Chondrocyte (in vitro differentiated cells): ENCODE measurements around the gene THRB. TPM values are rescaled to one million over a fixed set of nuclear protein-coding genes. Genes with fewer than 3 reads are reported as not detected.

Experiments
- DNase-seq: peaks from one replicate; pipeline ENCODE4 v3.0.0; 2021; ENCODE audit warnings: mixed read lengths, low spot score
- H3K27ac Mint-ChIP-seq: one replicate; pipeline ENCODE4 v1.8.0; 2021; ENCODE audit warnings: mild to moderate bottlenecking, moderate library complexity, mixed read lengths; ENCODE audit not compliant: unreplicated experiment
- H3K27me3 Mint-ChIP-seq: 2 replicates; pipeline ENCODE4 v1.8.0; 2021; ENCODE audit warnings: low read depth, mixed read lengths
- H3K36me3 Mint-ChIP-seq: 2 replicates; pipeline ENCODE4 v1.8.0; 2021; ENCODE audit warnings: low read depth, mixed read lengths
- H3K4me1 Mint-ChIP-seq: 2 replicates; pipeline ENCODE4 v1.8.0; 2021; ENCODE audit warnings: low read depth, mild to moderate bottlenecking, mixed read lengths
- H3K4me3 Mint-ChIP-seq: one replicate; pipeline ENCODE4 v1.8.0; 2021; ENCODE audit warnings: mild to moderate bottlenecking, moderate library complexity, mixed read lengths; ENCODE audit not compliant: unreplicated experiment
- H3K9me3 Mint-ChIP-seq: 2 replicates; pipeline ENCODE4 v1.8.0; 2021; ENCODE audit warnings: low read depth, mixed read lengths
- CTCF ChIP-seq: fragments of 200-600 bp; sonication (generic); IDR thresholded peaks from 2 replicates; pipeline ENCODE4 v1.5.0; 2021; ENCODE audit warnings: antibody characterized with exemption, mild to moderate bottlenecking, moderate library complexity
- total RNA-seq: library from RNA; stranded (reverse); gene quantifications from 3 replicates; pipeline ENCODE4 v1.2.1, GENCODE V29; 2021

The THRB gene
- total RNA-seq, 1 donor from 2014 or later = 3.8 TPM

- no peak for DNase-seq
- no peak for TF ChIP-seq CTCF
- Mint-ChIP-seq H3K4me1 (peaks cover 5% of the 10 kb centered on the region), H3K36me3 (no peaks in the 10 kb centered on the region), H3K27me3 (no peaks in the 10 kb centered on the region), H3K9me3 (no peaks in the 10 kb centered on the region), H3K27ac (no peak overlapping the region), H3K4me3 (no peak overlapping the region)
Measured at GRCh38 chr3:24481193-24481592, 13.5 kb downstream of the THRB start.

GRCh38 chr3:24480497-24480896 lies 14.2 kb downstream of the THRB start:
- no peak for TF ChIP-seq CTCF

GRCh38 chr3:24479816-24480215 lies 14.8 kb downstream of the THRB start:
- Mint-ChIP-seq H3K4me1 (peaks cover 10% of the 10 kb centered on the region), H3K27me3 (no peaks in the 10 kb centered on the region), H3K4me3 (no peak overlapping the region), H3K27ac (no peak overlapping the region), H3K9me3 (no peaks in the 10 kb centered on the region), H3K36me3 (no peaks in the 10 kb centered on the region)
- DNase-seq = no peak
- no peak for TF ChIP-seq CTCF

More at GRCh38 chr3:24480497-24480896, 14.2 kb downstream of the THRB start:
- H3K27ac Mint-ChIP-seq = no peak overlapping the region
- no peak overlapping the region for H3K4me3 Mint-ChIP-seq
- no peaks in the 10 kb centered on the region for H3K36me3 Mint-ChIP-seq
- DNase-seq = no peak
- peaks cover 10% of the 10 kb centered on the region for H3K4me1 Mint-ChIP-seq
- H3K9me3 Mint-ChIP-seq = no peaks in the 10 kb centered on the region
- H3K27me3 Mint-ChIP-seq = no peaks in the 10 kb centered on the region

- Mint-ChIP-seq H3K36me3 (no peaks in the 10 kb centered on the region), H3K4me1 (peaks cover 10% of the 10 kb centered on the region), H3K4me3 (no peak overlapping the region), H3K27me3 (no peaks in the 10 kb centered on the region), H3K9me3 (peaks cover 3% of the 10 kb centered on the region), H3K27ac (no peak overlapping the region)
- TF ChIP-seq CTCF = no peak
- DNase-seq = no peak
Measured at GRCh38 chr3:24476871-24477656, 17.6 kb downstream of the THRB start.

GRCh38 chr3:24475925-24476324 lies 18.7 kb downstream of the THRB start:
- no peak overlapping the region for H3K27ac Mint-ChIP-seq
- DNase-seq = no peak
- TF ChIP-seq CTCF = no peak
- peaks cover 3% of the 10 kb centered on the region for H3K9me3 Mint-ChIP-seq
- H3K27me3 Mint-ChIP-seq = no peaks in the 10 kb centered on the region
- H3K36me3 Mint-ChIP-seq = no peaks in the 10 kb centered on the region
- H3K4me1 Mint-ChIP-seq = peaks cover 10% of the 10 kb centered on the region
- no peak overlapping the region for H3K4me3 Mint-ChIP-seq
